ENCODE results near the gene RSRC1.
"Not testable (repeated sequence)": the region's sequence is repeated elsewhere in the genome, so short reads cannot be mapped to it uniquely, and the experiment has no call there.

RSRC1 gene

DNA sequence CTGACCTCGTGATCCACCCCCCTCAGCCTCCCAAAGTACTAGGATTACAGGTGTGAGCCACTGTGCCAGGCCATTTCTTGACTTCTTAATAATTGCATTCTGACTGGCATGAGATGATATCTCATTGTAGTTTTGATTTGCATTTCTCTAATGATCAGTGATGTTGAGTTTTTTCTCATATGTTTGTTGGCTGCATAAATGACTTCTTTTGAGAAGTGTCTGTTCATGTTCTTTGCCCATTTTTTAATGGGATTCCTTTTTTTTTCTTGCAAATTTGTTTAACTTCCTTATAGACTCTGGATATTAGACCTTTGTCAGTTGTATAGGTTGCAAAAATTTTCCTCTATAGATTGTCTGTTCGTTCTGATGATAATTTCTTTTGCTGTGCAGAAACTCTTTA is 3.7 kb downstream of the RSRC1 start:
- not testable (repeated sequence) for H3K4me2 ChIP-seq (ENCODE audit: insufficient read depth, low read length, poor library complexity, severe bottlenecking); H3K4me3 ChIP-seq (ENCODE audit: low read length in 2 of 2); H3K79me1 ChIP-seq (ENCODE audit: low read depth, low read length); H3K27ac ChIP-seq (replicated peaks; ENCODE audit: low read length); H3K36me3 ChIP-seq (replicated peaks in 1 of 2; ENCODE audit: control insufficient read depth in 2 of 2, insufficient read depth in 2 of 2, low read length in 2 of 2); H3K23ac ChIP-seq (ENCODE audit: low read depth, low read length, poor library complexity); DNase-seq (ENCODE audit: low spot score); H3K9me3 ChIP-seq (replicated peaks in 1 of 2; ENCODE audit: control insufficient read depth in 2 of 2, insufficient read depth in 1 of 2, low read depth in 1 of 2, low read length in 2 of 2); H2AK5ac ChIP-seq (ENCODE audit: low read depth, low read length); H3K27me3 ChIP-seq (ENCODE audit: control insufficient read depth in 3 of 3, insufficient read depth in 3 of 3, low read depth in 1 of 3, low read length in 3 of 3); H3K4ac ChIP-seq (ENCODE audit: low read length); H4K91ac ChIP-seq (ENCODE audit: low read depth, low read length, poor library complexity); H2BK12ac ChIP-seq (ENCODE audit: low read length); H3K9ac ChIP-seq (ENCODE audit: low read depth, low read length, poor library complexity); H2BK5ac ChIP-seq (ENCODE audit: low read length); H3K4me1 ChIP-seq (ENCODE audit: control insufficient read depth in 2 of 2, insufficient read depth in 1 of 2, low read depth in 1 of 2, low read length in 2 of 2); H2BK15ac ChIP-seq (ENCODE audit: low read length); H2AFZ ChIP-seq (ENCODE audit: low read length); H2BK120ac ChIP-seq (ENCODE audit: low read depth, low read length); H3K14ac ChIP-seq (ENCODE audit: low read length); H3K18ac ChIP-seq (ENCODE audit: low read length); H4K8ac ChIP-seq (ENCODE audit: low read depth, low read length)
- no CpG with 5 or more reads among the region's 2 CpGs for WGBS, 2 donors (ENCODE audit: extremely low coverage in 2 of 2, insufficient read length in 2 of 2, insufficient replicate concordance in 1 of 2)

DNA sequence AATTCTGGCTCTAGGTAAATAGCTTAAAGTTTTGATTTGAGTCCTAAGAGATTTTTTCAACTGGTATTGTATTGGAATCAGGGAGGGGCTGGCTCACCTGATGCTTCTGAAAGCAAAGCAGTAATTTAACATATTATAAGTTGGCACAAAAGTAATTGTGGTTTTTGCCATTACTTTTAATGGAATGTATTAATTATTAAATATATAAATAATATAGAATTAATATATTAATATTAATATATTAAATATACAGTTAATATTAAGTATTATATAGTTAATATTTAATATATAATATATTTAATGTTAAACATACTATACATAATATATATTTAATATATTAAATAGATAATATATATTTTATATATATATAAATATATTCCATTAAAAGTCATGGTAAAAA is 10.4 kb downstream of the RSRC1 start:
- Histone ChIP-seq H2AK5ac (ENCODE audit: low read depth, low read length) (no peak overlapping the region), H2BK120ac (ENCODE audit: low read depth, low read length) (no peak overlapping the region), H3K4me1 (ENCODE audit: control insufficient read depth in 2 of 2, insufficient read depth in 1 of 2, low read depth in 1 of 2, low read length in 2 of 2) (no peaks in the 10 kb centered on the region), H3K4me2 (ENCODE audit: insufficient read depth, low read length, poor library complexity, severe bottlenecking) (no peak overlapping the region), H3K18ac (ENCODE audit: low read length) (no peak overlapping the region), H2BK5ac (ENCODE audit: low read length) (no peak overlapping the region), H4K8ac (ENCODE audit: low read depth, low read length) (no peak overlapping the region), H3K9me3 (replicated peaks in 1 of 2; ENCODE audit: control insufficient read depth in 2 of 2, insufficient read depth in 1 of 2, low read depth in 1 of 2, low read length in 2 of 2) (peaks cover 0 to 10% of the 10 kb centered on the region in 2 donors), H2AFZ (ENCODE audit: low read length) (no peak overlapping the region), H3K27me3 (ENCODE audit: control insufficient read depth in 3 of 3, insufficient read depth in 3 of 3, low read depth in 1 of 3, low read length in 3 of 3) (no peaks in the 10 kb centered on the region), H3K4ac (ENCODE audit: low read length) (no peak overlapping the region), H4K91ac (ENCODE audit: low read depth, low read length, poor library complexity) (no peak overlapping the region), H3K79me1 (ENCODE audit: low read depth, low read length) (no peaks in the 10 kb centered on the region), H2BK15ac (ENCODE audit: low read length) (no peak overlapping the region), H3K27ac (replicated peaks; ENCODE audit: low read length) (no peak overlapping the region), H2BK12ac (ENCODE audit: low read length) (no peak overlapping the region), H3K36me3 (replicated peaks in 1 of 2; ENCODE audit: control insufficient read depth in 2 of 2, insufficient read depth in 2 of 2, low read length in 2 of 2) (peaks cover 0 to 28% of the 10 kb centered on the region in 2 donors), H3K4me3 (ENCODE audit: low read length in 2 of 2) (no peak overlapping the region), H3K9ac (ENCODE audit: low read depth, low read length, poor library complexity) (no peak overlapping the region), H3K14ac (ENCODE audit: low read length) (no peak overlapping the region), H3K23ac (ENCODE audit: low read depth, low read length, poor library complexity) (no peak overlapping the region)
- DNase-seq (ENCODE audit: low spot score), result no peak

- no peak overlapping the region for H4K8ac ChIP-seq (ENCODE audit: low read depth, low read length)
- DNase-seq (ENCODE audit: low spot score), result no peak
Observed at GRCh38 chr3:158121295-158121694, 11.4 kb downstream of the RSRC1 start.

GRCh38 chr3:158122721-158123120 is 12.8 kb downstream of the RSRC1 start:
- H3K18ac ChIP-seq (ENCODE audit: low read length); H3K23ac ChIP-seq (ENCODE audit: low read depth, low read length, poor library complexity); H4K91ac ChIP-seq (ENCODE audit: low read depth, low read length, poor library complexity); H2AK5ac ChIP-seq (ENCODE audit: low read depth, low read length); H2AFZ ChIP-seq (ENCODE audit: low read length); DNase-seq (ENCODE audit: low spot score); H3K4me1 ChIP-seq (ENCODE audit: control insufficient read depth in 2 of 2, insufficient read depth in 1 of 2, low read depth in 1 of 2, low read length in 2 of 2); H3K4me3 ChIP-seq (ENCODE audit: low read length in 2 of 2); H3K27ac ChIP-seq (replicated peaks; ENCODE audit: low read length); H2BK15ac ChIP-seq (ENCODE audit: low read length); H4K8ac ChIP-seq (ENCODE audit: low read depth, low read length); H2BK5ac ChIP-seq (ENCODE audit: low read length); H3K4me2 ChIP-seq (ENCODE audit: insufficient read depth, low read length, poor library complexity, severe bottlenecking); H2BK120ac ChIP-seq (ENCODE audit: low read depth, low read length); H2BK12ac ChIP-seq (ENCODE audit: low read length); H3K4ac ChIP-seq (ENCODE audit: low read length); H3K14ac ChIP-seq (ENCODE audit: low read length); H3K79me1 ChIP-seq (ENCODE audit: low read depth, low read length); H3K9ac ChIP-seq (ENCODE audit: low read depth, low read length, poor library complexity); H3K27me3 ChIP-seq (ENCODE audit: control insufficient read depth in 3 of 3, insufficient read depth in 3 of 3, low read depth in 1 of 3, low read length in 3 of 3): not testable (repeated sequence)
- Histone ChIP-seq H3K36me3 (replicated peaks in 1 of 2; ENCODE audit: control insufficient read depth in 2 of 2, insufficient read depth in 2 of 2, low read length in 2 of 2) (peaks cover under 1 to 43% of the 10 kb centered on the region in 2 donors), H3K9me3 (replicated peaks in 1 of 2; ENCODE audit: control insufficient read depth in 2 of 2, insufficient read depth in 1 of 2, low read depth in 1 of 2, low read length in 2 of 2) (peaks cover 0 to 18% of the 10 kb centered on the region in 2 donors)
- no CpG with 5 or more reads among the region's 5 CpGs for WGBS, 2 donors (ENCODE audit: extremely low coverage in 2 of 2, insufficient read length in 2 of 2, insufficient replicate concordance in 1 of 2)

More at GRCh38 chr3:158121295-158121694, 11.4 kb downstream of the RSRC1 start:
- H3K4me2 ChIP-seq (ENCODE audit: insufficient read depth, low read length, poor library complexity, severe bottlenecking), result no peak overlapping the region
- no peak overlapping the region for H3K4me3 ChIP-seq (ENCODE audit: low read length in 2 of 2)
- no peak overlapping the region for H3K23ac ChIP-seq (ENCODE audit: low read depth, low read length, poor library complexity)
- no peak overlapping the region for H2BK12ac ChIP-seq (ENCODE audit: low read length)
- no peak overlapping the region for H4K91ac ChIP-seq (ENCODE audit: low read depth, low read length, poor library complexity)
- no peaks in the 10 kb centered on the region for H3K4me1 ChIP-seq (ENCODE audit: control insufficient read depth in 2 of 2, insufficient read depth in 1 of 2, low read depth in 1 of 2, low read length in 2 of 2)
- no peak overlapping the region for H2AK5ac ChIP-seq (ENCODE audit: low read depth, low read length)
- H3K4ac ChIP-seq (ENCODE audit: low read length), result no peak overlapping the region
- no peak overlapping the region for H2BK5ac ChIP-seq (ENCODE audit: low read length)
- H2BK15ac ChIP-seq (ENCODE audit: low read length), result no peak overlapping the region
- no peak overlapping the region for H3K18ac ChIP-seq (ENCODE audit: low read length)
- no peaks in the 10 kb centered on the region for H3K79me1 ChIP-seq (ENCODE audit: low read depth, low read length)
- no peak overlapping the region for H3K9ac ChIP-seq (ENCODE audit: low read depth, low read length, poor library complexity)
- no peaks in the 10 kb centered on the region for H3K27me3 ChIP-seq (ENCODE audit: control insufficient read depth in 3 of 3, insufficient read depth in 3 of 3, low read depth in 1 of 3, low read length in 3 of 3)
- H3K9me3 ChIP-seq (replicated peaks in 1 of 2; ENCODE audit: control insufficient read depth in 2 of 2, insufficient read depth in 1 of 2, low read depth in 1 of 2, low read length in 2 of 2), result peaks cover 0 to 10% of the 10 kb centered on the region in 2 donors
- no peak overlapping the region for H2AFZ ChIP-seq (ENCODE audit: low read length)
- H3K36me3 ChIP-seq (replicated peaks in 1 of 2; ENCODE audit: control insufficient read depth in 2 of 2, insufficient read depth in 2 of 2, low read length in 2 of 2), result peaks cover 0 to 32% of the 10 kb centered on the region in 2 donors
- H2BK120ac ChIP-seq (ENCODE audit: low read depth, low read length), result no peak overlapping the region
- no peak overlapping the region for H3K27ac ChIP-seq (replicated peaks; ENCODE audit: low read length)
- H3K14ac ChIP-seq (ENCODE audit: low read length), result no peak overlapping the region

Data from neuronal stem cell (in vitro differentiated cells).